GM19238 (cell line): ENCODE results near the gene RIC1.
"Not testable (repeated sequence)": the region's sequence is repeated elsewhere in the genome, so short reads cannot be mapped to it uniquely, and the experiment has no call there.

Source experiments
- DNase-seq: peaks from one replicate; pipeline ENCODE4 v3.0.0; 2011; ENCODE audit warnings: low spot score; ENCODE audit not compliant: insufficient read length

The RIC1 gene

DNA sequence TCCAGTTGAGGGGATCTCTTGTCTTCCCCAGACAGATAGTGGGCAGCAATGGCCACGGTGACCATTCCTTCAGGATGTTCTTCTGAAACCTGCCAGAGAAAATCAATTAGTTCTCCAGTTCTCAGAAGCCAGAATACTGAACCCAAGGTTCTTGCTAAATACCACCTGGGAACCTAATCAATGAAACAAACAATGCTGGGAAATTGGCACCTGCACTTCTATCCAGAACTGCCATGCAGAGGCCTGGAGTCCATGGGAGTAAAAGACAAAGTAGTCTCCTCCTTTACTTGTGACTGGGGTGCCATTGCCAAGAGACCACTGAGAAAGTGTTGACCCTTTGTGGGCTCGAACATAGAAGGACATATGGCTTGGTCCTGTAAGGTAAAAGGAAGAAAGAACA lies 158.3 kb downstream of the RIC1 start:
- no peak for DNase-seq

DNA sequence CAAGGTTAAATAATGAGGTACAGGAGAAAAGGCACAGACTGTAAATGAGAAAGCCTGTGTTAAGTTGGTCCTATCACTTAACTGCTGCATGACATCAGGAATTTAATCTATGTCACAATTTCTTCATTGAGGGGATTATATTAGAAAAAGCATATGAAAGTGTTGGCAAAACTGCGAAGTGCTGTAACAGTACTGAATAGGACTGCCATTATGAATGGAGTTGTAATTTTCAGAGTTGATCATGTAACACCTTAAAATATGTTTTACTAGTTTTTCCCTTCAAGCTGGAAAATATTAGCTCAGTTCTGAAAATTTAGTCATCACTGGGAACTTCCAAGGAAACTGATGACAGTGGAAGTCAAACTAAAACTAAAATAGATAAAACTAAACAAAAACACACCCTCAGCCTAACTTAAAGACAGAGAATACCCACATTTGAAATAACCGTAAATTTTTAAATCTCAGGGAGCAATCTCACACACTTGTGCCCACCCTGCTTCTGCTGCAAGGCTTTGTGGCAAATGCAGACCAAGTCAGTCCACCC lies 158.9 kb downstream of the RIC1 start:
- DNase-seq: no peak

GRCh38 chr9:5789489-5789888 lies 160.6 kb downstream of the RIC1 start:
- DNase-seq: no peak

DNA sequence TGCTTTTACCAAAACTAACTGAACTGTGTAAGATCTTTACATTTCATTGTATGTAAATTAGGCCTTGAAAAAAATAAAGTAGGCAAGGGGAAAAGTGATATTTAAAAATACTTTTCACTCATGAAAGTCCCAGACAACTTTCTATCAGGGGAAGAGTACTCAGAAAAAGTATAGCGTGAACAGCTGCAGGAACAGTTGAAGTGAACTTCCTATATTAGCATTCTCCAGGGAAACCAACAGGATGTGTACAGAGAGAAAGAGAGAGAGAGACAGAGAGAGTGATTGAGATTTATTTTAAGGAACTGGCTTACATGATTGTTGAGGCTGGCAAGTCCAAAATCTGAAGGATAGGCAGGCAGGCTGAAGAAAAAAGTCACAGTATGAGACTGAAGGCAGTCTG lies 162.0 kb downstream of the RIC1 start:
- no peak for DNase-seq

DNA sequence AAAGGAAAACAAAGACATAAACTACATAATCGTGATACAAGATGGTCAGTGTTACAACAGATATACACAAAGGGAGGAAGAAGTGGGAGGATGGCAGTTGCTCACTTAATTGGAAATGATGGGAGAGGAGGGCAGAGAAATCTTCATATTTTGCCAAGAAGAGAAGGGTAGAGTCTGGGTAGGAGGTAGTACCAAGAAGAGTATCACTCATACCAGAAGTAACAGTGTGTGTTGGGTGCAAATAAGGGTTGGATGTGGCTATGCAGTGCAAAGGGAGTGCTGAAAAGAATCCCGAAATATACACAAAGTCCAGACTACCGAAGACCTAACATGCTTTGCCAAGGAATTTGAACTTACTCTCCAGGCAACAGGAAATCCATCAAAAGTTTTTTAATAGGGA lies 163.0 kb downstream of the RIC1 start:
- no peak for DNase-seq

DNA sequence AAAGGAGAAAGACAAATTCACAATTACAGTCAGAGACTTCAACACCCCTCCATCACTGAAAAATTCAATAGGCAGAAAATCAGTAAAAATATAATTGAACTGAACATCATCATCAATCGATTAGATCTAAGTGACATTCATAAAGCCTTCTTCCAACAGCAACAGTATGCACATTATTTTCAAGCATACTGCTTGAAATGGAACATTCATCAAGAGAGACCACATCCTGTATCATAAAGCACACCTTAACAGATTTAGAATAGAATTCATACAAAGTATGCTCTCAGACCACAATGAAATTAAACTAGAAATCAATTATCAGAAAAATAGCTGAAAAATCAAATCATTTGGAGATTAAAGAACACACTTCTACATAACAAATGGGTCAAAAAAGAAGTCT lies 164.9 kb downstream of the RIC1 start:
- DNase-seq: no peak

GRCh38 chr9:5796298-5796697 lies 167.4 kb downstream of the RIC1 start:
- no peak for DNase-seq

GRCh38 chr9:5798581-5798980 lies 169.7 kb downstream of the RIC1 start:
- DNase-seq: no peak

- no peak for DNase-seq
Measured at GRCh38 chr9:5799314-5799713, 170.4 kb downstream of the RIC1 start.

DNA sequence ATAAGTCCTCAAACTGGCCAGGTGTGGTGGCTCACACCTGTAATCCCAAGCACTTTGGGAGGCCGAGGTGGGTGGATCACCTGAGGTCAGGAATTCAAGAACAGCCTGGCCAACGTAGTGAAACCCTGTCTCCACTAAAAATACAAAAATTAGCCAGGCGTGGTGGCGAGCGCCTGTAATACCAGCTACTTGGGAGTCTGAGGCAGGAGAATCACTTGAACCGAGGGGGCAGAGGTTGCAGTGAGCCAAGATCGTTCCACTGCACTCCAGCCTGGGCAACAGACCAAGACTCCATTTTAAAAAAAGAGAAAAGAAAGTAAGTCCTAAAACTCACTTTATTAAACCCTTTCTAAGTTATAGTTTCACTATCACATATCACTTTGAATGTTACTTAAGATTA lies 171.5 kb downstream of the RIC1 start:
- DNase-seq: not testable (repeated sequence)

DNA sequence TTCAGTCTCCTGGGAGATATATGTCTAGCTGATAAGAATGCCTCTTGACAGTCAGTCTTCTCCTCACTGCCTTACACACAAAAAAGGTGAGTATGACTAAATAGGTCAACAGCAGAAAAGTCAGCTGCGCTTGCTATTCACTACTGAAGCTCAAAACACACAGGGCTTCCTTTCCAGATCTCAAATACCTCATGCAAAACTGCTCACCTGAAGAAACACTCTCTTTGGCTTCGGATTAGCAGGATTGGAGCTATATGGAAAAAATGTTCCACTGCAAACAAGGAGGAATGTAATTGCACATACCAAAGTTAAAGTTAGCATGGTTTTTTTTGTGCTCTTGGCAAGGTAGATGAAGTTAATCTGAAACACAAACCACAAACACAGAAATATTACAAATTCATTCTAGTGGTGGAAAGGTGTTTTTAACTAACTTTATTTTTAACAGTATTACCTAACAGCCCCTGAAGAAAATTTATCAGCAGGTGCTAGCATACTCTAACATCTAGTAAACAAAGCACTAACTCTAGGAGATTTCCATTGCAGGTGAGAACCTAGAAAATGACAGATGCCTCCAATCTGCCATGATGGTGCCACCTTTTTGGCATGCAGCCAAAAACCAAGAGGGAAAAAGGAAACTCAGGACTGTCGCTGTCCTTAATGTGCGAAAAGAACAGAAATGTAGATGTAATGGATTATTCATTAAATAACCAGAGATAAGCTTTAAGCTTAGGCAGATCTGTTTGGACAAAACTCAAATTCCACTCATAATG lies 172.2 kb downstream of the RIC1 start:
- DNase-seq: no peak

DNA sequence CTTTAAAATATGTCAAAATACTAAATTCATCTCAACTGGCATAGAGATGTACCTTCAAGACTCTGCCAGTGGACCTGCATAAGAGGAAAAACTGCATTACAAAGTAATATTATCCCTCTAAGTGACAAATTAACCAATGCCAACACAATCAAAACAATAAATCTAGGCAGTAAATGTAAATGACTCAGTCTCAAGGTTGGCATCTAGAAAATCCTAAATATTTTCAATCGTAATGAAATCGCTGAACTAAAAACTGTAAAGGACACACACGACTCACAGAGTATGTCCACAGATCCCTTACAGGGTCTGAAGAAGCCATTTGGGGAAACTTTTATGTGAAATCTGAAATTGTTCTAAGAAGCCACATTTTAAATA lies 172.8 kb downstream of the RIC1 start:
- no peak for DNase-seq

- no peak for DNase-seq
Measured at GRCh38 chr9:5805478-5805877, 176.6 kb downstream of the RIC1 start.

DNA sequence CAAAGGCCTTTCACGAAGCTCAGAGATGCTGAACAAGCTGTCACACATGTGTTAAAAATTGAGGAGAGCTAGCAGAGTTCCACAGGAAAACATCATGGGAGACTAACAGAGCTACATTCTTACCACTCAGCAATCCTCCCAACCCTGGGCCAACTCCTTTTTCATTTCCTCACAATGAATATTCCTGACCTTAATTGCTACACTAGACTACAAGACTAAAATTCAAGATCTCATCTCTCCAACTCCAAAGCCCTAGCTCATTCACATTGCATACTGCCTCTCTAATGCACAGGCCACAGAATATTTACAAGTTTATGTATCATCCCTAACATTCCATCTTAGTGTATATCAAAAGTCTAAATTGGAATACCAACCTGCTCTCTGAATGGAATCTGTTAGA lies 182.8 kb downstream of the RIC1 start:
- DNase-seq: no peak

GRCh38 chr9:5813824-5814223 lies 184.9 kb downstream of the RIC1 start:
- no peak for DNase-seq

DNA sequence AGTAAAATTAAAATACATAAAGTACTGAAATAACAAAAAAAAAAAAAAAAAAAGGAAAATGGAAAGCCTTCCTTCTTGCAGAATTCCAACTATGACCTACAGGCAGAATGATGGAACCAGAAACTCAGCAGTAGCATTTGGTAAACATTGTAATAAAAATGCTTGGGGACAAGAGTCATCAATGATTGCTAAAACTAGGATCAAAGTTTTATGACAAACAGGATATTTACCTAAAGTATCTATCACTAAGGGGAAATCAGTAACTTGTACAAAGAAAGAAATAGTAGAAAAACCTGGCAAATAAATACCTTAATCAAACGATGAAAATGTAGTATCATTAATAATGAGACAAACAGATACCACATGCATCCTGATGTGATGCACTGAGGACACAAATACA lies 186.6 kb downstream of the RIC1 start:
- no peak for DNase-seq

- DNase-seq: no peak
Measured at GRCh38 chr9:5817862-5818261, 189.0 kb downstream of the RIC1 start.

- DNase-seq: no peak
Measured at GRCh38 chr9:5818424-5819142, 189.7 kb downstream of the RIC1 start.

DNA sequence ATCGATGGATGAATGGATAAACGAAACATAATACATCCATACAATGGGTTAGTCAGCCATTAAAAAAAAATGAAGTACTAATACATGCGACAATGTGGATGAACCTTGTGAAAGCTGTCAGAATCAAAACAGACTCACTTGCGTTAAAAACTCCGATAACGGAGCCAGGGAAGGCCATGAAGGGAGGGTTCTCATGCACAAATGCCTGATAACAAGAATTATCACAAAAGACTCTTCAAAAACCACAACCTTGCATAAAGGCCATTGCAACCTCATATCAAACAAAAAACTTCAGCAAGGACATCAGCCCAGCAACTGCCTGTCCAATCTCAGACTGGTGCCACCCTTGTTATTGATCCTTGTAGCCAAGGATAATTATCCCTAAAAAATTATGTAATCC lies 190.3 kb downstream of the RIC1 start:
- DNase-seq: no peak

GRCh38 chr9:5820425-5820824 lies 191.5 kb downstream of the RIC1 start:
- DNase-seq: no peak

GRCh38 chr9:5825223-5825622 lies 196.3 kb downstream of the RIC1 start:
- no peak for DNase-seq
